ACHN (cell line): ENCODE results near the gene MUC5B.

ENCODE experiments used
- DNase-seq: peaks from one replicate; pipeline ENCODE4 v3.0.0-alpha.2; 2015
- in situ Hi-C: cut with HindIII; loops from 2 replicates; pipeline ENCODE4 v1.10.0; 2017; ENCODE audit warnings: low sequenced_read_pairs, low pct_ligation_motif_present, low pct_unique_long_range_greater_than_20kb

The MUC5B gene

GRCh38 chr11:1285316-1285744 is 62.5 kb downstream of the MUC5B start:
- in situ Hi-C loops = no loop called here

GRCh38 chr11:1285876-1286275 is 63.0 kb downstream of the MUC5B start:
- no peak for DNase-seq
- in situ Hi-C loops = no loop called here

More at GRCh38 chr11:1285316-1285744, 62.5 kb downstream of the MUC5B start:
- DNase-seq = no peak

- in situ Hi-C loops = no loop called here
Observed at GRCh38 chr11:1287928-1288327, 65.1 kb downstream of the MUC5B start.

GRCh38 chr11:1288426-1289151 is 65.7 kb downstream of the MUC5B start:
- DNase-seq = no peak
- in situ Hi-C loops = no loop called here

More at GRCh38 chr11:1287928-1288327, 65.1 kb downstream of the MUC5B start:
- DNase-seq = no peak

GRCh38 chr11:1289211-1289935 is 66.5 kb downstream of the MUC5B start:
- in situ Hi-C loops = no loop called here
- no peak for DNase-seq

GRCh38 chr11:1290052-1291040 is 67.5 kb downstream of the MUC5B start:
- in situ Hi-C loops = no loop called here

GRCh38 chr11:1291295-1292017 is 68.6 kb downstream of the MUC5B start:
- DNase-seq = no peak
- in situ Hi-C loops = no loop called here

More at GRCh38 chr11:1290052-1291040, 67.5 kb downstream of the MUC5B start:
- no peak for DNase-seq

- in situ Hi-C loops = no loop called here
- DNase-seq = no peak
Observed at GRCh38 chr11:1292018-1292643, 69.3 kb downstream of the MUC5B start.

- in situ Hi-C loops = no loop called here
- no peak for DNase-seq
Observed at GRCh38 chr11:1292644-1293618, 70.1 kb downstream of the MUC5B start.

- in situ Hi-C loops = no loop called here
- no peak for DNase-seq
Observed at GRCh38 chr11:1293619-1294015, 70.8 kb downstream of the MUC5B start.

- in situ Hi-C loops = no loop called here
- DNase-seq = no peak
Observed at GRCh38 chr11:1295086-1295485, 72.2 kb downstream of the MUC5B start.

- no peak for DNase-seq
- in situ Hi-C loops = no loop called here
Observed at GRCh38 chr11:1295591-1295990, 72.7 kb downstream of the MUC5B start.

GRCh38 chr11:1296287-1296686 is 73.4 kb downstream of the MUC5B start:
- no peak for DNase-seq
- in situ Hi-C loops = no loop called here

GRCh38 chr11:1297011-1297575 is 74.2 kb downstream of the MUC5B start:
- in situ Hi-C loops = no loop called here
- DNase-seq = no peak

- no peak for DNase-seq
- in situ Hi-C loops = no loop called here
Observed at GRCh38 chr11:1297576-1298473, 75.0 kb downstream of the MUC5B start.
